GM12892 (cell line): Measurements from ENCODE around the gene ARMC10.

Source experiments
- POLR2A ChIP-seq: IDR thresholded peaks from 2 replicates; pipeline ENCODE4 v1.6.1; 2011; ENCODE audit warnings: low read depth, low read length, control low read depth
- POLR2AphosphoS5 ChIP-seq: IDR thresholded peaks from 2 replicates; pipeline ENCODE4 v1.6.1; 2011; ENCODE audit warnings: low read depth, low read length, control low read depth

DNA sequence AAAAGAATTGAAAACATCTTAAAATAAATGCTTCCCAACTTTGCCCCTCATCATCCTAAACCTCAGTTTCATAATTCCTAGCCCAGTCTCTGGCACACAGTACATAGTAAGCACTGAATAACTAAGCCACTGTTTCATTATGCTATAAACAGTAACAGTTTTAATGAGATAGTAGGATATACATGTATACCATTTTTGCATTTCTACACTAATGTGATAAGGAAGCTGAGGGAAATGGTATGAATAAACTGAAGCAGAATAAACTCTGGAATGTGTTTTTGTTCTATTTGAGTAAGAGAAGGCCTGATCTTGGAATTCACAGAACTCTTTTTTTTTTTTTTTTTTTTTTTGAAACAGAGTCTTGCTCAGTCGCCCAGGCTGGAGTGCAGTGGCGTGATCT, 65.1 kb downstream of the ARMC10 start:
- TF ChIP-seq POLR2A (no peak), POLR2AphosphoS5 (no peak)
